ENCODE results near the gene C12orf54.

DNA sequence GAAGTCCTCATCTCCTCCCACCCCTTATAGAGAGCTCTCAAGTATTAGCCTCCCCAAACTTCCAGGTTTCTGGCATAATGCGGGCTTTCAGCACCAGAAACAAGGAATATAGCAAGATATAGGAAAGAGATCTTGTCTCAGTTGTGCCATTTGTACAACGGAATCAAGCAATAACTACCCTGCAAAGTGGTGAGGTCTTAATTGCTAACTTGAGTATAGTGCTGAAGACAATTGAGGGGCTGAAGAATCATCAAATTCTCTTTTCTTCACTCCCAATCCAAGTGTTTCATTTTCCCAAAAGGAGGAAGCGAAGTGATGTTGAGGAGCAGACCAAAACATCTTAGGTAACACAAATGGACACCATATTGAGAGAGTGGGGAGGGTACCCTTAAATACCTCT lies 36.8 kb upstream of the C12orf54 start:
- TF ChIP-seq, protein P1, sequence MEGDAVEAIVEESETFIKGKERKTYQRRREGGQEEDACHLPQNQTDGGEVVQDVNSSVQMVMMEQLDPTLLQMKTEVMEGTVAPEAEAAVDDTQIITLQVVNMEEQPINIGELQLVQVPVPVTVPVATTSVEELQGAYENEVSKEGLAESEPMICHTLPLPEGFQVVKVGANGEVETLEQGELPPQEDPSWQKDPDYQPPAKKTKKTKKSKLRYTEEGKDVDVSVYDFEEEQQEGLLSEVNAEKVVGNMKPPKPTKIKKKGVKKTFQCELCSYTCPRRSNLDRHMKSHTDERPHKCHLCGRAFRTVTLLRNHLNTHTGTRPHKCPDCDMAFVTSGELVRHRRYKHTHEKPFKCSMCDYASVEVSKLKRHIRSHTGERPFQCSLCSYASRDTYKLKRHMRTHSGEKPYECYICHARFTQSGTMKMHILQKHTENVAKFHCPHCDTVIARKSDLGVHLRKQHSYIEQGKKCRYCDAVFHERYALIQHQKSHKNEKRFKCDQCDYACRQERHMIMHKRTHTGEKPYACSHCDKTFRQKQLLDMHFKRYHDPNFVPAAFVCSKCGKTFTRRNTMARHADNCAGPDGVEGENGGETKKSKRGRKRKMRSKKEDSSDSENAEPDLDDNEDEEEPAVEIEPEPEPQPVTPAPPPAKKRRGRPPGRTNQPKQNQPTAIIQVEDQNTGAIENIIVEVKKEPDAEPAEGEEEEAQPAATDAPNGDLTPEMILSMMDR (IDR thresholded peaks at IDR 0.05), result no peak
- no peak for TF ChIP-seq POLR2A (IDR thresholded peaks at IDR 0.05)
- no peak for TF ChIP-seq POLR2AphosphoS5 (IDR thresholded peaks at IDR 0.05)
